Natural killer cell (primary cell): ENCODE data around the gene RHEBL1. TPM values are rescaled to one million over a fixed set of nuclear protein-coding genes. Genes with fewer than 3 reads are reported as not detected.
A peak's percentile ranks its signal among the peaks of the same experiment; 100 is the strongest.

Source experiments
- ATAC-seq, 3 donors: fragments of 150-1000 bp in 2 of 3; fragments of 200-7000 bp in 1 of 3; cut with Tn5 transposase; 1 replicate in 1 of 3; 2 replicates in 2 of 3; pipeline ENCODE4 v1.10.0; 2021; ENCODE audit warnings: mild to moderate bottlenecking in 2 of 3, moderate library complexity in 2 of 3
- DNase-seq, 2 donors: peaks; one replicate each; pipeline versions ENCODE4 v3.0.0 to v3.0.0-alpha.2; 2013 to 2021; ENCODE audit warnings: mixed read lengths in 1 of 2
- H3K27ac ChIP-seq: one replicate; pipeline ENCODE4 v1.5.1; 2013; ENCODE audit warnings: mild to moderate bottlenecking, low read length
- H3K27me3 ChIP-seq: one replicate; pipeline ENCODE4 v1.6.1; 2013; ENCODE audit warnings: low read length; ENCODE audit not compliant: control insufficient read depth, insufficient read depth
- H3K36me3 ChIP-seq: one replicate; pipeline ENCODE4 v1.6.1; 2013; ENCODE audit warnings: low read length; ENCODE audit not compliant: control insufficient read depth, insufficient read depth
- H3K4me1 ChIP-seq: one replicate; pipeline ENCODE4 v1.6.1; 2013; ENCODE audit warnings: low read length; ENCODE audit not compliant: control insufficient read depth, insufficient read depth
- H3K4me3 ChIP-seq: one replicate; pipeline ENCODE4 v1.5.1; 2013; ENCODE audit warnings: low read length
- H3K9me3 ChIP-seq: one replicate; pipeline ENCODE4 v1.6.1; 2013; ENCODE audit warnings: low read length; ENCODE audit not compliant: control insufficient read depth, insufficient read depth
- H3K27ac Mint-ChIP-seq, 2 donors: one replicate each; pipeline ENCODE4 v1.8.0; 2022; ENCODE audit warnings: mild to moderate bottlenecking in 2 of 2, mixed read lengths in 2 of 2, moderate library complexity in 1 of 2
- H3K27me3 Mint-ChIP-seq, 2 donors: one replicate each; pipeline ENCODE4 v1.8.0; 2022; ENCODE audit warnings: low read depth in 2 of 2, mixed read lengths in 2 of 2
- H3K36me3 Mint-ChIP-seq: one replicate; pipeline ENCODE4 v1.8.0; 2022; ENCODE audit warnings: mixed read lengths
- H3K4me1 Mint-ChIP-seq, 2 donors: one replicate each; pipeline ENCODE4 v1.8.0; 2022; ENCODE audit warnings: mixed read lengths in 2 of 2
- H3K4me3 Mint-ChIP-seq: one replicate; pipeline ENCODE4 v1.8.0; 2022; ENCODE audit warnings: mild to moderate bottlenecking, moderate library complexity, mixed read lengths
- H3K9me3 Mint-ChIP-seq, 2 donors: one replicate each; pipeline ENCODE4 v1.8.0; 2022; ENCODE audit warnings: mixed read lengths in 2 of 2
- whole genome bisulfite sequencing: methylation state at CpG from one replicate; pipeline ENCODE4 v1.1.7; 2013; ENCODE audit warnings: missing lambda C conversion rate; ENCODE audit not compliant: insufficient coverage; 5-methylcytosine and 5-hydroxymethylcytosine counted together
- intact Hi-C: fragments of 100-400 bp; cut with micrococcal nuclease; formaldehyde crosslinking; loops from one replicate; pipeline ENCODE4 v1.14.2; 2022
- total RNA-seq, 4 donors: library from RNA; stranded (reverse); fragments of 120-200 nt in 1 of 4; gene quantifications; one replicate each; pipeline versions ENCODE4 v1.2.3 to v1.2.4, GENCODE V29; 2013 to 2022
- TF ChIP-seq, protein P1 (sequence below): fragments of 200-600 bp; IDR thresholded peaks from one replicate; pipeline ENCODE4 v1.8.0; 2022; ENCODE audit warnings: antibody characterized with exemption

The RHEBL1 gene
- total RNA-seq, 3 donors from 2014 or later (not counting 1 experiment from before 2014, with no cell fraction given), result 6.3 to 11.6 (median 11.1) TPM

GRCh38 chr12:49043856-49044258 lies 25.9 kb downstream of the RHEBL1 start:
- no peaks in the 10 kb centered on the region for H3K27me3 Mint-ChIP-seq
- peaks cover 21% of the 10 kb centered on the region for H3K36me3 Mint-ChIP-seq
- peaks cover 6 to 16% of the 10 kb centered on the region in 2 donors for H3K4me1 Mint-ChIP-seq
- no peak overlapping the region for H3K4me3 ChIP-seq
- TF ChIP-seq, protein P1, sequence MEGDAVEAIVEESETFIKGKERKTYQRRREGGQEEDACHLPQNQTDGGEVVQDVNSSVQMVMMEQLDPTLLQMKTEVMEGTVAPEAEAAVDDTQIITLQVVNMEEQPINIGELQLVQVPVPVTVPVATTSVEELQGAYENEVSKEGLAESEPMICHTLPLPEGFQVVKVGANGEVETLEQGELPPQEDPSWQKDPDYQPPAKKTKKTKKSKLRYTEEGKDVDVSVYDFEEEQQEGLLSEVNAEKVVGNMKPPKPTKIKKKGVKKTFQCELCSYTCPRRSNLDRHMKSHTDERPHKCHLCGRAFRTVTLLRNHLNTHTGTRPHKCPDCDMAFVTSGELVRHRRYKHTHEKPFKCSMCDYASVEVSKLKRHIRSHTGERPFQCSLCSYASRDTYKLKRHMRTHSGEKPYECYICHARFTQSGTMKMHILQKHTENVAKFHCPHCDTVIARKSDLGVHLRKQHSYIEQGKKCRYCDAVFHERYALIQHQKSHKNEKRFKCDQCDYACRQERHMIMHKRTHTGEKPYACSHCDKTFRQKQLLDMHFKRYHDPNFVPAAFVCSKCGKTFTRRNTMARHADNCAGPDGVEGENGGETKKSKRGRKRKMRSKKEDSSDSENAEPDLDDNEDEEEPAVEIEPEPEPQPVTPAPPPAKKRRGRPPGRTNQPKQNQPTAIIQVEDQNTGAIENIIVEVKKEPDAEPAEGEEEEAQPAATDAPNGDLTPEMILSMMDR, result peak; percentile 75
- peak; percentile 80 to 92 (median 83) for ATAC-seq
- H3K36me3 ChIP-seq, result peaks cover 90% of the 10 kb centered on the region
- H3K27ac ChIP-seq, result no peak overlapping the region
- no peaks in the 10 kb centered on the region for H3K9me3 Mint-ChIP-seq
- 63% methylated on average over 11 of the region's 11 CpGs for WGBS
- H3K27me3 ChIP-seq, result no peaks in the 10 kb centered on the region
- peak; percentile 77 to 90 for DNase-seq
- no peak overlapping the region for H3K4me3 Mint-ChIP-seq
- H3K9me3 ChIP-seq, result no peaks in the 10 kb centered on the region
- intact Hi-C loops, result loop anchor here (5.0 kb wide), 1 partner anchor 47 kb away; the partner anchor contains the start of gene DDN
- peak overlapping the region; percentile 81 to 82 for H3K27ac Mint-ChIP-seq
- no peaks in the 10 kb centered on the region for H3K4me1 ChIP-seq

GRCh38 chr12:49043241-49043640 lies 26.5 kb downstream of the RHEBL1 start:
- peak overlapping the region; percentile 81 to 82 for H3K27ac Mint-ChIP-seq
- no peaks in the 10 kb centered on the region for H3K9me3 Mint-ChIP-seq
- peak overlapping the region; percentile 16 for H3K27ac ChIP-seq

GRCh38 chr12:49041881-49042484 lies 27.8 kb downstream of the RHEBL1 start:
- Histone ChIP-seq H3K27ac (no peak overlapping the region), H3K27me3 (no peaks in the 10 kb centered on the region), H3K4me1 (no peaks in the 10 kb centered on the region), H3K9me3 (no peaks in the 10 kb centered on the region), H3K4me3 (no peak overlapping the region), H3K36me3 (peaks cover 91% of the 10 kb centered on the region)
- Mint-ChIP-seq H3K36me3 (peaks cover 14% of the 10 kb centered on the region), H3K27me3 (no peaks in the 10 kb centered on the region), H3K4me1 (peaks cover 6 to 16% of the 10 kb centered on the region in 2 donors), H3K9me3 (no peaks in the 10 kb centered on the region), H3K4me3 (no peak overlapping the region), H3K27ac (peak overlapping the region in 1 of 2 donors; percentile 70)
- intact Hi-C loops, result loop anchor here (5.0 kb wide), 1 partner anchor 45 kb away; the partner anchor contains the start of gene DDN
- DNase-seq, result no peak
- no peak for ATAC-seq
- 95% methylated on average over 17 of the region's 18 CpGs for WGBS
- TF ChIP-seq, protein P1, result no peak

More at GRCh38 chr12:49043241-49043640, 26.5 kb downstream of the RHEBL1 start:
- peaks cover 6 to 16% of the 10 kb centered on the region in 2 donors for H3K4me1 Mint-ChIP-seq
- Histone ChIP-seq H3K4me1 (no peaks in the 10 kb centered on the region), H3K9me3 (no peaks in the 10 kb centered on the region), H3K27me3 (no peaks in the 10 kb centered on the region), H3K4me3 (no peak overlapping the region), H3K36me3 (peaks cover 90% of the 10 kb centered on the region)
- 98% methylated on average over 4 of the region's 4 CpGs for WGBS
- H3K27me3 Mint-ChIP-seq, result no peaks in the 10 kb centered on the region
- ATAC-seq (no peak), DNase-seq (no peak)
- intact Hi-C loops, result loop anchor here (5.0 kb wide), 1 partner anchor 46 kb away; the partner anchor contains the start of gene DDN
- TF ChIP-seq, protein P1, result no peak
- H3K36me3 Mint-ChIP-seq, result peaks cover 19% of the 10 kb centered on the region
- no peak overlapping the region for H3K4me3 Mint-ChIP-seq
